ENCODE results near the gene OPCML.

GRCh38 chr11:132888226-132888625, 644.1 kb downstream of the OPCML start:
- TF ChIP-seq EZH2 (optimal IDR thresholded peaks at IDR 0.05; ENCODE audit: low read depth, low read length) = no peak
- no peak for TF ChIP-seq CTCF (IDR thresholded peaks at IDR 0.05; ENCODE audit: low read length)
